HG02970 (cell line): ENCODE results near the gene PRSS53.

Source experiments
- ATAC-seq: cut with Tn5 transposase; IDR thresholded peaks from one replicate; pipeline ENCODE4 v1.9.1; 2021; ENCODE audit warnings: mild to moderate bottlenecking, moderate library complexity, moderate number of reproducible peaks; ENCODE audit not compliant: unreplicated experiment, low FRiP score

The PRSS53 gene

DNA sequence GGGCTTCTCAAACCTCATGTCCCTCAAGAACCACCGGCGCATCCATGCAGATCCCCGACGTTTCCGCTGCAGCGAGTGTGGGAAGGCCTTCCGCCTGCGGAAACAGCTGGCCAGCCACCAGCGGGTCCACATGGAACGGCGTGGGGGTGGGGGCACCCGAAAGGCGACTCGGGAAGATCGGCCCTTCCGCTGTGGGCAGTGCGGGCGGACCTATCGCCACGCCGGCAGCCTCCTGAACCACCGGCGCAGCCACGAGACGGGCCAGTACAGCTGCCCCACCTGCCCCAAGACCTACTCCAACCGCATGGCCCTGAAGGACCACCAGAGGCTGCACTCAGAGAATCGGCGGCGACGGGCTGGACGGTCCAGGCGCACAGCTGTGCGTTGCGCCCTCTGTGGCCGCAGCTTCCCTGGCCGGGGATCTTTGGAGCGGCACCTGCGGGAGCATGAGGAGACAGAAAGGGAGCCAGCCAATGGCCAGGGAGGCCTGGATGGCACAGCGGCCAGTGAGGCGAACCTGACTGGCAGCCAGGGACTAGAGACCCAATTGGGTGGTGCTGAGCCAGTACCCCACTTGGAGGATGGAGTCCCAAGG lies 8.6 kb downstream of the PRSS53 start:
- ATAC-seq, result no peak

DNA sequence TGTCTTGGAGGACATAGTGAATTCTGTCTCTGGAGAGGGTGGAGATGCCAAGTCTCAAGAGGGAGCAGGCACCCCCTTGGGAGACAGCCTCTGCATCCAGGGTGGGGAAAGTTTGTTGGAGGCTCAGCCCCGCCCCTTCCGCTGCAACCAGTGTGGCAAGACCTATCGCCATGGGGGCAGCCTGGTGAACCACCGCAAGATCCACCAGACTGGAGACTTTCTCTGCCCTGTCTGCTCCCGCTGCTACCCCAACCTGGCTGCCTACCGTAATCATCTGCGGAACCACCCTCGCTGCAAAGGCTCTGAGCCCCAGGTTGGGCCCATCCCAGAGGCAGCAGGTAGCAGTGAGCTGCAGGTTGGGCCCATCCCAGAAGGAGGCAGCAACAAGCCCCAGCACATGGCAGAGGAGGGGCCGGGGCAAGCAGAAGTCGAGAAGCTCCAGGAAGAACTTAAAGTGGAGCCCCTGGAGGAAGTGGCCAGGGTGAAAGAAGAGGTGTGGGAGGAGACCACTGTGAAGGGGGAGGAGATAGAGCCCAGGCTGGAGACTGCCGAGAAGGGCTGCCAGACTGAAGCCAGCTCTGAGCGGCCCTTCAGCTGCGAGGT lies 9.3 kb downstream of the PRSS53 start:
- ATAC-seq, result no peak

DNA sequence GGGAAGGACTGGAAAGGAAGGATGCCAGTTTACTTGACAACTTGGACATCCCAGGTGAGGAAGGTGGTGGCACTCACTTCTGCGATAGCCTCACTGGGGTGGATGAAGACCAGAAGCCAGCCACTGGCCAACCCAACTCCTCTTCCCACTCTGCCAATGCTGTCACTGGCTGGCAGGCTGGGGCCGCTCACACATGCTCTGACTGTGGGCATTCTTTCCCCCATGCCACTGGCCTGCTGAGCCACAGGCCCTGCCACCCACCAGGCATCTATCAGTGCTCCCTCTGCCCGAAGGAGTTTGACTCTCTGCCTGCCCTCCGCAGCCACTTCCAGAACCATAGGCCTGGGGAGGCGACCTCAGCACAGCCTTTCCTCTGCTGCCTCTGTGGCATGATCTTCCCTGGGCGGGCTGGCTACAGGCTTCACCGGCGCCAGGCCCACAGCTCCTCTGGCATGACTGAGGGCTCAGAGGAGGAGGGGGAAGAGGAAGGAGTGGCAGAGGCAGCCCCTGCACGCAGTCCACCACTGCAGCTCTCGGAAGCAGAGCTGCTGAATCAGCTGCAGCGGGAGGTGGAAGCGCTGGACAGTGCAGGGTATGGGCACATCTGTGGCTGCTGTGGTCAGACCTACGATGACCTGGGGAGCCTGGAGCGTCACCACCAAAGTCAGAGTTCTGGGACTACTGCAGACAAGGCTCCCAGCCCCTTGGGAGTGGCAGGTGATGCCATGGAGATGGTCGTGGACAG lies 10.0 kb downstream of the PRSS53 start:
- no peak for ATAC-seq

DNA sequence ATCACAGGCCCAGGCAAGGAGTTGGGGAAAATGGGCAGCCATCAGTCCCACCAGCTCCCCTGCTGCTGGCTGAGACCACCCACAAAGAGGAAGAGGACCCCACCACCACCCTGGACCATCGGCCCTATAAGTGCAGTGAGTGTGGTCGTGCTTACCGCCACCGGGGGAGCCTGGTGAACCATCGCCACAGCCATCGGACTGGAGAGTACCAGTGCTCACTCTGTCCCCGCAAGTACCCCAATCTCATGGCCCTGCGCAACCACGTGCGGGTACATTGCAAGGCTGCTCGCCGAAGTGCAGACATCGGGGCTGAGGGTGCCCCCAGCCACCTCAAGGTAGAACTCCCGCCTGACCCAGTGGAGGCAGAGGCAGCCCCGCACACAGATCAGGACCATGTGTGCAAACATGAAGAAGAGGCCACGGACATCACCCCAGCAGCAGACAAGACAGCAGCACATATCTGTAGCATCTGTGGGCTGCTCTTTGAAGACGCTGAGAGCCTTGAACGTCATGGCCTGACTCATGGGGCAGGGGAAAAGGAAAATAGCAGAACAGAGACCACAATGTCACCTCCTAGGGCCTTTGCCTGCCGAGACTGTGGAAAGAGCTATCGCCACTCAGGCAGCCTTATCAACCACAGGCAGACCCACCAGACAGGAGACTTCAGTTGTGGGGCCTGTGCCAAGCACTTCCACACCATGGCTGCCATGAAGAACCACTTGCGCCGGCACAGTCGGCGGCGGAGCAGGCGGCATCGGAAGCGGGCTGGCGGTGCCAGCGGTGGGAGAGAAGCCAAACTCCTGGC lies 10.9 kb downstream of the PRSS53 start:
- no peak for ATAC-seq

DNA sequence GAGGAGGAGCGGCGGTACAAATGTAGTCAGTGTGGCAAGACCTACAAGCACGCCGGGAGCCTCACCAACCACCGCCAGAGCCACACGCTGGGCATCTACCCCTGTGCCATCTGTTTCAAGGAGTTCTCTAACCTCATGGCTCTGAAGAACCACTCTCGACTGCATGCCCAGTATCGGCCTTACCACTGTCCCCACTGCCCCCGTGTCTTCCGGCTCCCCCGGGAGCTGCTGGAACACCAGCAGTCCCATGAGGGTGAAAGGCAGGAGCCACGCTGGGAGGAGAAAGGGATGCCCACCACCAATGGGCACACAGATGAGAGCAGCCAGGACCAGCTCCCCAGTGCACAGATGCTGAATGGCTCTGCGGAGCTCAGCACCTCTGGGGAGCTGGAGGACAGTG lies 11.7 kb downstream of the PRSS53 start:
- ATAC-seq, result no peak

DNA sequence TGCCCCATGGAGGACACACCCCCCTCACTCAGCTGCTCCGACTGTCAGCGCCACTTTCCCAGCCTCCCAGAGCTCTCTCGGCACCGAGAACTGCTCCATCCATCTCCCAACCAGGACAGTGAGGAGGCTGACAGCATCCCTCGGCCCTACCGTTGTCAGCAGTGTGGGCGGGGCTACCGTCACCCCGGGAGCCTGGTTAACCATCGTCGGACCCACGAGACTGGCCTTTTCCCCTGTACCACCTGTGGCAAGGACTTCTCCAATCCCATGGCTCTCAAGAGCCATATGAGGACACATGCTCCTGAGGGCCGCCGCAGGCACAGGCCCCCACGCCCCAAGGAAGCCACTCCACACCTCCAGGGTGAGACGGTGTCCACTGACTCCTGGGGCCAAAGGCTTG lies 12.4 kb downstream of the PRSS53 start:
- ATAC-seq, result no peak

DNA sequence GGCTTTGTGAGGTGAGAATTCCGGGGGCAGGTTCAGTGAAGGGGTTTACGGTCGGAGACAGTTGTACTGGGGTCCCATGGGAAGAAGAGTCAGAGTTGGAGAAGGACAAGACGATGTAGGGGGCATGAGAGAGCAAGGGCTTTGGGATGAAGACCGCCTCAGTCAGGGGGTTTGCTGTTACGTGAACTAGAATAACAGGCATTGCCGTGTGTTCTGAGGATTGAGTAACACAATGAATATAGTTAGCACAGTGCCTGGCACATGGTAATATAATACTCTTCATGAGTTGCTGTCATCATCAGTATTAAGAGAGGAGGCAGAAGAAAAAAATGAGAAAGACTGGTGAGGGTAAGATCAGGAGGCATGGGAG lies 13.9 kb downstream of the PRSS53 start:
- no peak for ATAC-seq

DNA sequence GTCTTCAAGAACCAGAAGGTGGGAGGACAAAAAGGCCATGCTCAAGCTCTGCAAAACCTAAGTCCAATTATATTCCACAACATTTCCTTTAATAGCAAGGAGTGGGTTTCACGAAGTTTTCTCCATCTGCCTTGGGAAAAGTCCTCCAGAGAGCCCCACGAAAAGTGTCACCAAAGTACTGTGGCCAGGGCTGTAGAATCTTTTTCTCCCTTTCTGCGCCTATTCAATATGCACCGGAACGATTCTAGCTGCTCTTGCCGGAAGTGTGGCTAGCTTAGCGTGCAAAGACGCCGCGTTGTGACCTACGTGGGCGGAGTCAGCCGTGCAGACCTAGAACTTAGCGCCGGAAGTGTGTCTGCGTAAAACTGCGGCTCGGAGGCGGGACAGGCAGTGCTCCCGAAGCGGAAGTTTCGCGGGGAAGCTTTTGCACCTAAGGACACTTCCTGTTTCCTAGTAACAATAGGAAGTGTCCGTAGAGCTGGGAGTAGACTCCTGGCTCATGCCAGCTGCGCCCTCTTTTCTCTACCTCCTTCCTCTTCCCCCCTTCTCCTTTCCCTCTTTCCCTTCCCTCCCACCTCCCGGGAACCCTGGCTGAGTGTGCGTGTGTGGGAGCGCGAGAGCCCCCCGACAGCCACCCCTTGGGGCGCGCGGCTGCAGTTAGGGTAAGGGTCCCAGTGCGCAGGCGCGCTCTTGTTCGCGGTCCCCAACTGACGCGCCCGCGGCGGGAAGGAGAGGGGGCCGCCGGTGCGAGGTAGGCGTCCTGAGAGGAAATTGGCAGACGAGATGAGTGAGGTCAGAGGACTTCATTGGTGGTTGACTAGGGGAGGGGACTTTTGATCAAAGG lies 14.6 kb downstream of the PRSS53 start, which contains the start of the genes ZNF646 and ZNF668:
Gene ZNF646, plus strand, starts transcription at position 453 of the 844 bp plus-strand sequence. CDS start 1,903 bp downstream, outside the sequence.
Gene ZNF668, minus strand, starts transcription at position 271 of the 844 bp plus-strand sequence. CDS start 9,781 bp downstream, outside the sequence.
- ATAC-seq, result peak; percentile 63

DNA sequence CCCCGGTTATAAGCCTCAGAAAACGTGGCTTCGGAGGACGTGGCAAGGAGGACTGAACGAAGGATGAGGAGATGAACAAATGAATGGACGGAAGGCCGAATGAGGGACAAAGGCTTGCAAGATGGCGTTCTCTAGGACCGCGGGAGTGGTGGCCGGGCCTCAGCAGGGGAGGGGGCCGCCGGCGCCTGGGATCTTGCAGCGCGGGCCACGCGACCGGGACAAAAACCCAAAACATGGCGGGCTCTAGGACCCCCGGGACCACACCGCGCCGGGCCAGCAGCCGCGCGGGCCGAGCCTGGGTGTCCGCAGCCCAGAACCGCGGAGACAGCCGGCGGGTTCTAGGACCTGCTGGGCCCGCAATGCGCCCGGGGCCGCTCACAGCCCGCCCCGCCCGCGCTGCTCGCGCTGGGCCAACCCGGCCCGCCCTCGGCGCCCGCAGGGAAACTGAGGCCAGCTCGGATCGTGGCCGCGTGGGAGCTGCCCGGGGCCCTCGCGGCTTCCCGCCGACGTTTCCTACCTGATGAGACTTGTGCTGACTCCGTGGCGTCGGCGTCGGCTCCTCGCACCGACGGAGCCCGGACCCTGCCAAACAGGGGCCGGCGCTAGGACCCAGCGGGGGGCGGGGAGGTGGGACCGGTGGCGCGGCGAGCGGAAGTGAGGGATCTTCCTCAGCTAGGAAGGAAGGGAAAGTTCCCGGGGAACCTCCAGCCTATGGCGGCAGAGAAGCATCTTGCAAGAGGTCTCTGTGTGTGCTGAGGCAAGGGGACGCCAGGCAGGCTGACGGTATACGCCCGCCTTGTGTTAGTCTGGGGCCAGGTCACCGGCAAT lies 15.4 kb downstream of the PRSS53 start:
- peak; percentile 50 for ATAC-seq

DNA sequence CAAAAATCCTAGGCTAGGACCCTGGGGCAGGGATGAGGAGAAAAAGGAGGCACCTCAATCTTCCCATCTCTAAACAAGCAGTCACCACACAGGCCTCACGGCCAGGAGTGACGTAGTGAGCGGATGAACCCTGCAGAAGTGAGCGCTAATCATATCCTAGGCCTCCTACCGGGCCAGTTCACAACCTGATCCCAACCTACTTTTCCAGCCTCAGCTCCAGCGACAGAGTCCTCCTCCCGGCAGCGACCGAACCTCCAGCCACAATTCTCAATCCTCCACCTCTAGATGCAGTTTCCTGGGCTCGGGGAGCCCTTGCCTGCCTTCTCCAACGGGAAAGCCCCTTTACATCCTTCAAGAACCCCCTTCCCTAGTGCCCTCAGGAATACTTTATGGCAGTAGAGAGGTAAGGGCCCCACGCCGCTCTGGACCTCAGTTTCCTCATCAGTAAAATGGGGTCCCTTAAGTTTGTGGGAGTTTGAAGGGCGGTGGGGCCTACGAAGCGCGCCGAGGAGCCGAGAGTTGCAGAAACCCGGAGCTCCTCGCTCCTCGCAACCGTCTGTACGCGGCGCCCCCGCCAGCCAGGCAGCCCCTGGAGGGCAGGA lies 16.1 kb downstream of the PRSS53 start:
- no peak for ATAC-seq

DNA sequence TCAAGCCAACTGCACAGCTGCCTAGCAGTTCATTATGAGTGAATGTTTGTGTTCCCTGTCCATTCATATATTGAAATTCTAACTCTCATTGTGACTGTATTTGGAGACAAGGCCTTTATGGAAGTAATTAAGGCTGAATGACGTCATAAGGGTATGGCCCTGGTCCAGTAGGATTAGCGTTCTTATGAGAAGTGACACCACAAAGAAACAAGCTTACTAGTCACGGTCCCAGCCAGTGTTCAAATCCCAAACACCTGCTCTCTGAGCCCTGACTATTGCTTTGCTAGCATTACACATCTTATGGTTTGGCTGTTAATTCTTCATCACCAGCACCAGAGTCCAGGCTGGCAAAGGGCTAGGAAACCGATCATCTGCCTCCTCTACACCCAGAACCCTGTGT lies 16.9 kb downstream of the PRSS53 start:
- ATAC-seq, result no peak

DNA sequence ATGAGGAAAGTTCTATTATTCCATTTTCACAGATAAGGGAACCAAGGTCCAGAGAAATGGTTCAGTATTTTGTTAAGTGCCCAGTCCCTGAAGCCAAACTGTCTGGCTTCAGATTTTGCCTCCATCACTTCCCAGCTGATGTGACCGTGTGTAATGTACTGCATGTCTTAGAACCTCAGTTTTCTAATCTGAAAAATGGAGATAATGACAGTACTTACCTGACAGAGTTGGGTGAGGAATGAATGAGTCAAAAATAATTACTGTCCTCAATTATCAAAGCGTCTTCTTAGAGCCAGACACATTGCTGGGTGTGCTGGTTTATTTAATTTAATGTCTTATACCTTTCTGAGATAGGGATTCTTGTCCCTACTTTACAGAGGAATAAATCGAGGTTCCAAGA lies 21.4 kb downstream of the PRSS53 start:
- no peak for ATAC-seq

DNA sequence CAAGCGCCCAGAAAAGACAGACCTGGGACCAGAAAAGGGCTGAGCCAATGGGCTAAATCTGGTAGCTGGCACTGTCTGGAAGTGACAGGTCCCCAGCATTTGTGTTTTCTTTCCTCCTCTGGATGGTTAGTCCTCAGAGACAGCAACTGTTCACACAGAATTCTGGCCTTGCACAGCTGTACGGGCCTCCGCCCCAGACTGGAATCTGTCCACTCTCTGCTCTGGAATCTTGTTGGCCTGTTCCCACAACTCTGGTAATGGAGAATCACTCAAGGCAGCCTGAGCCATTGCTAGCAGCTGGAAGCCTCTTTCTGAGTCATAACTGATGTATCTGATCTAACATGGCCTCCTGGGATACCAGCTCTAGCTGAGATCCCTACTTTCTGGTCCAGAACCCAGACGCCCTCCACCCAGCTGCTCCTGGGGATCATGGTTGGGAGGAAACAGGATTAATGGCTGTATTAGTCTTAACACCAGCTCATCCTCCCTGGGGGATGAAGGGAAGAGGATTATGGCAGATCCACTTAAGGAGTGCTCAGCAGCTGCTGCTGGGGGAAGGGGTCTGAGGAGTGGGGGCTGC lies 23.8 kb downstream of the PRSS53 start:
- no peak for ATAC-seq

DNA sequence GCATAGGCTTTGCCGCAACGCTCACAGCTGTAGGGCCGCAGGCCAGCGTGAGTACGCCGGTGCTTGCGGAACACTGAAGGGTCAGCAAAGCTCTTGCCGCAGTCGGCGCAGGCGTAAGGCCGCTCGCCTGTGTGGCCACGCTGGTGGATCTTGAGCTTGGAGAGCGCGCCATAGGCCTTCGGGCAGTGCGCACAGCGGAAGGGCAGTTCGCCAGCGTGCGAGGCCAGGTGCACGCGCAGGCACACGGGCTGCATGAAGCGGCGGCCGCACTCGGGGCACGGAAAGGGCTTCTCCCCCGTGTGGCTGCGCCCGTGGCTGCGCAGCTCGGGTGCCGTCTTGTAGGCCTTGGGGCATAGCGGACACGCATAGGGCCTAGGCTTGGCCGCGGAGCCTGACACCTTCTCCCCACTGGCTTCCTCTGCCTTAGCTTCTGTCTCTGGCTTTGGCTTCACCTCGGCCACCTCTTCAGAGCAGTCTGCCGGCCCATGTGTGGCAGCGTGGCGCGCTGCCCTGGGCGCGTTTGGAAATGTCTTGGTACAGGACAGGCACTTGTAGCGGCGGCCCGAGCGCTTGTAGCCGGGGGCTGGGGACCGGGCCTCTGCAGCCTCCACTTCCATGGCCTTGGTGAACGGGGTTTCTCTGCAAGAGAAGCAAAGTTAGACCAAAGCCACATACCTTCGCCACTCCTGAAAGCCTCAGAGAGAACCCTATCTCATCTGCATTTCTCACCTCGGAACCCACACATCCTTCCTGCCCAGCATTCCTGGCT lies 24.7 kb downstream of the PRSS53 start:
- ATAC-seq, result no peak

DNA sequence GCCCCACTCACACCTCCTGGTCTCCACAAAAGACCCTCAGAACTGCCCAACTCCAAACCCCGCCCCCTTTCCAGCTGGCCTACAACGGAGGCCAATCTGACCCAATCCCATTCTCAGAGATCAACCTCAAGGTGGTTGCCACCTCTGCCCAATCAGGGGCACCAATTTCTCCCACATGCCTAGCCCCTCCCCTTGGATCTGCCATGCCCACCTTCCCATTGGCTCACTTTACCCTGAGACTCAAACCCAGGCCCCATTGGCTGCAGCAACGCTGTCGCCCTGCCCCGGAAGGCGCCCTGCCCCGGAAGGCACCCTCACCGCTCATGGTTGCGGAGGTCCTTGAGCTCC lies 25.3 kb downstream of the PRSS53 start:
- ATAC-seq, result no peak

DNA sequence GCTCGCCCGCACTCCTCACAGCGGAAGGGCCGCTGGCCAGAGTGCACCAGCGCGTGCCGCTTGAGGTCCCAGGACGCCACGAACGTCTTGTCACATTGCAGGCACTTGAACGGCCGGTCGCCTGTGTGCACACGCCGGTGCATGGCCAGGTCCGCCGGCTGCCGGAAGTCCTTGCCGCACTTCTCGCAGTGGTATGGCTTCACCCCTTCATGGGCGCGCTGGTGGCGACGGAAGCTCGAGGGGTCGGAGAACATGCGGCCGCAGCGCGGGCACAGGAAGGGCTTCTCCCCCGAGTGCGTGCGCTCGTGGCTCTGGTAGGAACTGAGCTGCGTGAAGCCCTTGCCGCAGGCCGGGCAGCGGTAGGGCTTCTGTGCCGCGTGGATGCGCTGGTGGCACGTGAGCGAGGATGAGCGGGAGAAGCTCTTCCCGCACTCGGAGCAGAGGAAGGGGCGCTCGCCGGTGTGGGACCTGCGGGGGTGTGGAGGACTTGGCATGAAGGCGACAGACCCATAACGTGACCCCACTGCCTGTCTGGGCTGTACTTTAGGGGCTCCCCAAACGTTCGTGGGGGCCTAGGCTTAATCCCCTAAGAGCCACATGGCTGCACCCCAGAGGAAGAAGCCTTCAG lies 26.8 kb downstream of the PRSS53 start:
- ATAC-seq, result no peak

DNA sequence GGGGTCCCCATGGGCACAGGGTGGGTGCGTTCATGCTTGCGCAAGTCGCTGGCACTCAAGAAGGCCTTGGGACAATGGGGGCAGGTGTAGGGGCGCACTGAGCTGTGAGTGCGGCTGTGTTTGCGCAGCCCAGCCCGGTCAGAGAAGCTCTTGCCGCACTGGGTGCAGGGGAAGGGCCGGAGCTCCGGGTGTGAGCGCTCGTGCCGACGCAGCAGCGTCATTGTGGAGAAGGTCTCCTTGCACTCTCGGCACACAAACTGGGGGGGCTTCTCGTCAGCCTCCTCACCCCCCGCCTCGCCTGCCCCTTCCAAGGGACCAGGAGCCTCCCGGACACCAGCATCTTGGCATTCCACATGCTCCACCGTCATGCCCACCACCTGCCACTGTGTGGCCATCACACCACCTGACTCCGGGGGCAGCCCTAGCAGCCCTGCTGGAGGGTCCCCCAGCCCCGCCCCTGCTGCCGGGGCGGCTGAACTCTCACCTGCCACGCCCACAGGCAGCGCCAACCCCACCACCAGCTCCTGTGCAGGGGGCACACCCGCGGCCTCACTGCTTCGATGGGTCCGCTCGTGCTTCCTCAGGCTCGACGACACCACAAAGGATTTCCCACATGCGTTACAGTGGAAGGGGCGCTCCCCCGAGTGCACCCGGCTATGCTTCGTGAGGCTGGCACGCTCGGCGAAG lies 27.5 kb downstream of the PRSS53 start:
- no peak for ATAC-seq
